K562 (cell line): ENCODE data around the gene PHLDA3.

Source experiments
- CHD2 ChIP-seq: IDR thresholded peaks from 2 replicates; pipeline ENCODE4 v1.6.1; 2011; ENCODE audit warnings: low read depth, low read length
- FOXK2 ChIP-seq, 2 experiments: fragments of 450-650 bp; IDR thresholded peaks in 1 of 2; conservative IDR thresholded peaks in 1 of 2; 2 replicates each; pipeline ENCODE4 v1.6.1; 2016; ENCODE audit warnings: low read depth in 2 of 2, mild to moderate bottlenecking in 1 of 2
- KLF10 ChIP-seq: fragments of 250-450 bp; sonication (Bioruptor Pico); IDR thresholded peaks from 2 replicates; pipeline ENCODE4 v1.6.1; 2021; ENCODE audit warnings: matching md5 sums
- RFX5 ChIP-seq: IDR thresholded peaks from 2 replicates; pipeline ENCODE4 v1.6.1; 2011; ENCODE audit warnings: low read depth, mild to moderate bottlenecking, improper control_type of control experiment, low read length
- ZNF707 ChIP-seq: fragments of 250-450 bp; sonication (Bioruptor Pico); conservative IDR thresholded peaks from 2 replicates; pipeline ENCODE4 v1.8.0; 2022; ENCODE audit warnings: inconsistent platforms, mild to moderate bottlenecking, moderate library complexity

GRCh38 chr1:201469645-201470074, 672 bp upstream of the PHLDA3 start:
- TF ChIP-seq FOXK2 (conservative IDR thresholded peaks at IDR 0.05 in 1 of 2, IDR thresholded peaks at IDR 0.05 in 1 of 2; ENCODE audit: low read depth in 2 of 2): no peak
- no peak for TF ChIP-seq CHD2
- TF ChIP-seq ZNF707 (CRISPR knock-in tag): no peak
- TF ChIP-seq KLF10: no peak
- no peak for TF ChIP-seq RFX5
